ENCODE measurements around the gene OR10A3.

The OR10A3 gene

DNA sequence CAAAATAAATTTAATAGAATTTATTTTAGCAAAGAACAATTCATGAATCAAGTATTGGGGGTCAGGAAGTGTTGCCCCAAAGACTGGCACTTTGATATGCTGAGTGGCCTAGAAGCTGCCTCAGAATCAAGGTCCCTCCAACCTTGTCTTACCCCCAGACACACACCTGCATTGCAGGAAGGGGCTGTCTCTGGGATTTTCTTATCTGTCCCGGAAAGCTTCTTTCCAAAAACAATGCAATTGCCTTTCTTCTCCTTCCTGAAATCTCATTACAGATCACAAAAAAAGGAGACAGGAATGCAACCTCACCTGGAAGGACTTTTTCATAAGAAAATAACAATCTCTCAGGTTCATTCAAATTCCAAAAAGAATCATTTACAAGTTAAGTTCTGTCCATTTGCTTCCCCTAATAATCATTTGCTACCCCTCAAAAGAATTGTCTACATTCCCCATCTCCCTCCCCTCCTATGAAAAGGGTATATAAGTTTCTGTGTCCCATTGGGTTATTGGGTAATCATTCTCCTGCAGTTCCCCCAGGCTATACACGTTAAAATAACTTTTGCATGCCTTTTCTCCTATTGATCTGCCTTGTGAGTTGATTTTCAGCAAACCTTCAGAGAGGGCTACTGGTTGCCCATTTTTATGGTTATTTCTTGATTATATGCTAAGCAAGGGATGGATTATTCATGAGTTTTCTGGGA, 31.8 kb downstream of the OR10A3 start:
- TF ChIP-seq POLR2AphosphoS5 (IDR thresholded peaks at IDR 0.05; ENCODE audit: low read depth, low read length) (no peak), FOXP2 (optimal IDR thresholded peaks at IDR 0.05; ENCODE audit: borderline replicate concordance, extremely low read depth, extremely low read length, insufficient read depth) (no peak), TAF1 (IDR thresholded peaks at IDR 0.05; ENCODE audit: borderline replicate concordance, insufficient read depth, low read length) (no peak), SIN3A (IDR thresholded peaks at IDR 0.05; ENCODE audit: borderline replicate concordance, insufficient read depth, low read length) (no peak)
- TF ChIP-seq, protein P1, sequence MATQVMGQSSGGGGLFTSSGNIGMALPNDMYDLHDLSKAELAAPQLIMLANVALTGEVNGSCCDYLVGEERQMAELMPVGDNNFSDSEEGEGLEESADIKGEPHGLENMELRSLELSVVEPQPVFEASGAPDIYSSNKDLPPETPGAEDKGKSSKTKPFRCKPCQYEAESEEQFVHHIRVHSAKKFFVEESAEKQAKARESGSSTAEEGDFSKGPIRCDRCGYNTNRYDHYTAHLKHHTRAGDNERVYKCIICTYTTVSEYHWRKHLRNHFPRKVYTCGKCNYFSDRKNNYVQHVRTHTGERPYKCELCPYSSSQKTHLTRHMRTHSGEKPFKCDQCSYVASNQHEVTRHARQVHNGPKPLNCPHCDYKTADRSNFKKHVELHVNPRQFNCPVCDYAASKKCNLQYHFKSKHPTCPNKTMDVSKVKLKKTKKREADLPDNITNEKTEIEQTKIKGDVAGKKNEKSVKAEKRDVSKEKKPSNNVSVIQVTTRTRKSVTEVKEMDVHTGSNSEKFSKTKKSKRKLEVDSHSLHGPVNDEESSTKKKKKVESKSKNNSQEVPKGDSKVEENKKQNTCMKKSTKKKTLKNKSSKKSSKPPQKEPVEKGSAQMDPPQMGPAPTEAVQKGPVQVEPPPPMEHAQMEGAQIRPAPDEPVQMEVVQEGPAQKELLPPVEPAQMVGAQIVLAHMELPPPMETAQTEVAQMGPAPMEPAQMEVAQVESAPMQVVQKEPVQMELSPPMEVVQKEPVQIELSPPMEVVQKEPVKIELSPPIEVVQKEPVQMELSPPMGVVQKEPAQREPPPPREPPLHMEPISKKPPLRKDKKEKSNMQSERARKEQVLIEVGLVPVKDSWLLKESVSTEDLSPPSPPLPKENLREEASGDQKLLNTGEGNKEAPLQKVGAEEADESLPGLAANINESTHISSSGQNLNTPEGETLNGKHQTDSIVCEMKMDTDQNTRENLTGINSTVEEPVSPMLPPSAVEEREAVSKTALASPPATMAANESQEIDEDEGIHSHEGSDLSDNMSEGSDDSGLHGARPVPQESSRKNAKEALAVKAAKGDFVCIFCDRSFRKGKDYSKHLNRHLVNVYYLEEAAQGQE (IDR thresholded peaks at IDR 0.05; ENCODE audit: insufficient read depth in 1 of 2, low read depth in 2 of 2, low read length in 2 of 2): no peak

DNA sequence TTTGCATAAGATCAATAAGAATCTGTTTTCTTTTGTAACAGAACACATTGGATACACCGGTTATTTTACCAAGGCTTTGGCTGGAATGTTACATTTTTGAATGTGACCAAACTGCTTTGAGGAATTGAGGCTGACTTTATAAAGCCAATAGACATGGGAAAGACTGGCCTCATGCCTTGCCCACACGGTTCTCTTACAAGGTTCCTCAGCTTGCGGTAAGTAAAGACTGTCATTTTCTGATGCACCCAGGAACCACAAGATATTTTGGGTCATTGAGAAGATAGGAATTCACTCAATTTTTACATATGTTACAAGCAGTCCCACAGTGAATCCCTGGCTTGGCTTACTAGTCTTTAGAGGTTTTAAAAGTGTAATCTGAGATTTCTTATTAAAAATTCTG, 34.4 kb downstream of the OR10A3 start:
- TF ChIP-seq POLR2AphosphoS5 (IDR thresholded peaks at IDR 0.05; ENCODE audit: low read depth, low read length) (no peak), TAF1 (IDR thresholded peaks at IDR 0.05; ENCODE audit: borderline replicate concordance, insufficient read depth, low read length) (no peak), FOXP2 (optimal IDR thresholded peaks at IDR 0.05; ENCODE audit: borderline replicate concordance, extremely low read depth, extremely low read length, insufficient read depth) (no peak), SIN3A (IDR thresholded peaks at IDR 0.05; ENCODE audit: borderline replicate concordance, insufficient read depth, low read length) (no peak)
- TF ChIP-seq, protein P1 (IDR thresholded peaks at IDR 0.05; ENCODE audit: insufficient read depth in 1 of 2, low read depth in 2 of 2, low read length in 2 of 2): no peak

DNA sequence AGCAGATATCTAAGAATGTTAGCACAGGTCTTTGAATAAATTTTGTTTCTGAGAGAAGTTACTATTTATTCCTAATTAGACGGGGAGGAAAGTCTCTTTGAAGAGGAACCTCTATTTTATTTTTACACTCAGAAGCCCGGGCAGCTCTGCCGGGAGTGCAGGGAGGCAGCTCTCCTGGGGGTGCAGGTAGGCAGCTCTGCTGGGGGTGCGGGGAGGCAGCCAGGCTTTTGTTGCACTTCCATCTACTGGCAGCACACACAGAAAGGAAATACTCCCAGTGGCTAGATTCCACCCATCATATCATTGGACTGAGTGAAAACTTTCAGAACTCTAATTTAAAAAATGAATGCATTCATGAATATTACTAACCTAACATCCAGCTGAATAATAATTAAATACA, 35.0 kb downstream of the OR10A3 start:
- TF ChIP-seq, protein P1 (IDR thresholded peaks at IDR 0.05; ENCODE audit: insufficient read depth in 1 of 2, low read depth in 2 of 2, low read length in 2 of 2): no peak
- TF ChIP-seq TAF1 (IDR thresholded peaks at IDR 0.05; ENCODE audit: borderline replicate concordance, insufficient read depth, low read length) (no peak), POLR2AphosphoS5 (IDR thresholded peaks at IDR 0.05; ENCODE audit: low read depth, low read length) (no peak), FOXP2 (optimal IDR thresholded peaks at IDR 0.05; ENCODE audit: borderline replicate concordance, extremely low read depth, extremely low read length, insufficient read depth) (no peak), SIN3A (IDR thresholded peaks at IDR 0.05; ENCODE audit: borderline replicate concordance, insufficient read depth, low read length) (no peak)

DNA sequence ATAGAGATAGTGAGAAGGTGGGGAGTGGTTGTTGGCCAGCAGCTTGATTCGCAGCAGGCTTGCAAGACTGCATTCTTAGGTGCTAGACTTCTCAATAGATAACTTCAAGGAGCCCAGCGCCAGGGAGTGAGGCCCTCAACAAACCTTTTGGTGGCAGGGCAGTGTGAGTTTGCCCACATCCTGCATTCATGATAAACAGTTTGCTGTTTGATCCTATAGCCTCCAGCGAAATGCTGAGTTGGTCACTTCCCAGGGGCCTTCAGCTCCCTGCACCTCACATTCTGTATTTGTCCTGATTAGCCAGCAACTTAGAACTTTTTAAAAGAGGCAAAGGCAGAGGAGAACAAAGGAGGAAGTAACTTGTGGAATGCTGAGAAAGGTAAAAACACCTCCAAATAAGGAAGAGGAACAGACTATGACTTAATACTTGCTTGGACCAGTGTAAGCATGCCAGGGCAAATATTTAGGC, 35.5 kb downstream of the OR10A3 start:
- TF ChIP-seq, protein P1 (IDR thresholded peaks at IDR 0.05; ENCODE audit: insufficient read depth in 1 of 2, low read depth in 2 of 2, low read length in 2 of 2): no peak
- no peak for TF ChIP-seq POLR2AphosphoS5 (IDR thresholded peaks at IDR 0.05; ENCODE audit: low read depth, low read length)
- TF ChIP-seq TAF1 (IDR thresholded peaks at IDR 0.05; ENCODE audit: borderline replicate concordance, insufficient read depth, low read length): no peak
- TF ChIP-seq FOXP2 (optimal IDR thresholded peaks at IDR 0.05; ENCODE audit: borderline replicate concordance, extremely low read depth, extremely low read length, insufficient read depth): no peak
- no peak for TF ChIP-seq SIN3A (IDR thresholded peaks at IDR 0.05; ENCODE audit: borderline replicate concordance, insufficient read depth, low read length)

Measured in PFSK-1 (cell line).